Peyer's patch (tissue), 4 donors: ENCODE results near the gene GP1BA. TPM values are rescaled to one million over a fixed set of nuclear protein-coding genes. Genes with fewer than 3 reads are reported as not detected.
A peak's percentile ranks its signal among the peaks of the same experiment; 100 is the strongest.

Experiments used
- DNase-seq, 3 donors: peaks; one replicate each; pipeline ENCODE4 v3.0.0-alpha.2; 2017 to 2019
- H3K27ac ChIP-seq, 4 donors: fragments of 200-600 bp; sonication (generic); one replicate each; pipeline ENCODE4 v1.5.1; 2016 to 2019
- H3K27me3 ChIP-seq, 2 donors: fragments of 200-600 bp; sonication (generic); one replicate each; pipeline ENCODE4 v1.5.1; 2019
- H3K36me3 ChIP-seq, 3 donors: fragments of 200-600 bp; sonication (generic); one replicate each; pipeline ENCODE4 v1.5.1; 2016 to 2019
- H3K4me1 ChIP-seq, 4 donors: fragments of 200-600 bp; sonication (generic); one replicate each; pipeline ENCODE4 v1.5.1; 2016 to 2019
- H3K4me3 ChIP-seq, 4 donors: fragments of 200-600 bp; sonication (generic); 1 replicate in 3 of 4; 2 replicates in 1 of 4; pipeline ENCODE4 v1.5.1; 2016 to 2019; ENCODE audit warnings: mild to moderate bottlenecking in 1 of 4
- H3K9me3 ChIP-seq, 4 donors: fragments of 200-600 bp; sonication (generic); one replicate each; pipeline ENCODE4 v1.5.1; 2016 to 2019; ENCODE audit warnings: mild to moderate bottlenecking in 1 of 4
- CTCF ChIP-seq, 6 experiments: fragments of 450-650 bp in 4 of 6; fragments of 200-600 bp in 2 of 6; sonication (generic) in 1 of 6; IDR thresholded peaks; one replicate each; pipeline ENCODE4 v1.5.1; 2017 to 2019; ENCODE audit warnings: antibody characterized with exemption in 6 of 6, mild to moderate bottlenecking in 3 of 6, moderate library complexity in 1 of 6
- POLR2A ChIP-seq, 2 donors: fragments of 450-650 bp; IDR thresholded peaks; one replicate each; pipeline ENCODE4 v1.5.1; 2017; ENCODE audit warnings: antibody characterized with exemption in 2 of 2, mild to moderate bottlenecking in 2 of 2, moderate library complexity in 2 of 2
- total RNA-seq, 4 donors: library from RNA; depleted of rRNA; stranded (reverse); fragments of >200 nt; gene quantifications; one replicate each; pipeline ENCODE4 v1.1.0, GENCODE V29; 2016

GP1BA gene
- total RNA-seq, 4 donors from 2014 or later = not detected

GRCh38 chr17:4928881-4929280 lies 3.2 kb upstream of the GP1BA start:
- Histone ChIP-seq H3K27ac (no peak overlapping the region), H3K36me3 (no peaks in the 10 kb centered on the region), H3K9me3 (no peaks in the 10 kb centered on the region), H3K4me1 (peaks cover 0 to 2% (median under 1%) of the 10 kb centered on the region in 4 donors), H3K4me3 (no peak overlapping the region), H3K27me3 (no peaks in the 10 kb centered on the region)
- no peak for TF ChIP-seq CTCF (IDR thresholded peaks at IDR 0.05)
- TF ChIP-seq POLR2A (IDR thresholded peaks at IDR 0.05) = no peak
- no peak for DNase-seq

- H3K36me3 ChIP-seq = peaks cover 0 to 15% (median 0%) of the 10 kb centered on the region in 3 donors
- H3K9me3 ChIP-seq = no peaks in the 10 kb centered on the region
- H3K27ac ChIP-seq = no peak overlapping the region
- no peak for DNase-seq
- no peaks in the 10 kb centered on the region for H3K27me3 ChIP-seq
- peaks cover 0 to 11% (median 7%) of the 10 kb centered on the region in 4 donors for H3K4me1 ChIP-seq
- TF ChIP-seq POLR2A (IDR thresholded peaks at IDR 0.05) = no peak
- no peak for TF ChIP-seq CTCF (IDR thresholded peaks at IDR 0.05)
- no peak overlapping the region for H3K4me3 ChIP-seq
These were observed 679 bp downstream of the GP1BA start for GRCh38 chr17:4932756-4933155.

GRCh38 chr17:4933646-4934045 lies 1.6 kb downstream of the GP1BA start:
- peaks cover 0 to 20% (median 9%) of the 10 kb centered on the region in 4 donors for H3K4me1 ChIP-seq
- no peaks in the 10 kb centered on the region for H3K9me3 ChIP-seq
- H3K27ac ChIP-seq = no peak overlapping the region
- no peak overlapping the region for H3K4me3 ChIP-seq
- TF ChIP-seq POLR2A (IDR thresholded peaks at IDR 0.05) = no peak
- TF ChIP-seq CTCF (IDR thresholded peaks at IDR 0.05) = no peak
- H3K27me3 ChIP-seq = no peaks in the 10 kb centered on the region
- DNase-seq = no peak
- H3K36me3 ChIP-seq = peaks cover 0 to 22% (median 0%) of the 10 kb centered on the region in 3 donors

GRCh38 chr17:4934173-4934979 lies 2.3 kb downstream of the GP1BA start:
- Histone ChIP-seq H3K4me1 (peaks cover 0 to 26% (median 13%) of the 10 kb centered on the region in 4 donors), H3K27ac (peak overlapping the region in 1 of 4 donors; percentile 7), H3K4me3 (no peak overlapping the region), H3K27me3 (no peaks in the 10 kb centered on the region), H3K36me3 (peaks cover 0 to 22% (median 0%) of the 10 kb centered on the region in 3 donors), H3K9me3 (no peaks in the 10 kb centered on the region)
- TF ChIP-seq CTCF (IDR thresholded peaks at IDR 0.05) (peak in 3 of 6 experiments; percentile 16 to 20 (median 18)), POLR2A (IDR thresholded peaks at IDR 0.05) (no peak)
- no peak for DNase-seq

GRCh38 chr17:4935650-4936049 lies 3.6 kb downstream of the GP1BA start:
- H3K27me3 ChIP-seq = no peaks in the 10 kb centered on the region
- no peak overlapping the region for H3K27ac ChIP-seq
- TF ChIP-seq POLR2A (IDR thresholded peaks at IDR 0.05) (no peak), CTCF (IDR thresholded peaks at IDR 0.05) (no peak)
- H3K36me3 ChIP-seq = peaks cover 0 to 22% (median 0%) of the 10 kb centered on the region in 3 donors
- peaks cover 0 to 26% (median 13%) of the 10 kb centered on the region in 4 donors for H3K4me1 ChIP-seq
- H3K4me3 ChIP-seq = no peak overlapping the region
- no peaks in the 10 kb centered on the region for H3K9me3 ChIP-seq
- DNase-seq = no peak
